ENCODE results near the gene LHFPL4.
"Not testable (repeated sequence)": the region's sequence is repeated elsewhere in the genome, so short reads cannot be mapped to it uniquely, and the experiment has no call there.

LHFPL4 gene

GRCh38 chr3:9553021-9553947, at the start of gene LHFPL4:
TSS of gene LHFPL4 (minus strand) at chr3:9553822. CDS start at chr3:9552679, 1,143 bp downstream.
- DNase-seq = no peak

DNA sequence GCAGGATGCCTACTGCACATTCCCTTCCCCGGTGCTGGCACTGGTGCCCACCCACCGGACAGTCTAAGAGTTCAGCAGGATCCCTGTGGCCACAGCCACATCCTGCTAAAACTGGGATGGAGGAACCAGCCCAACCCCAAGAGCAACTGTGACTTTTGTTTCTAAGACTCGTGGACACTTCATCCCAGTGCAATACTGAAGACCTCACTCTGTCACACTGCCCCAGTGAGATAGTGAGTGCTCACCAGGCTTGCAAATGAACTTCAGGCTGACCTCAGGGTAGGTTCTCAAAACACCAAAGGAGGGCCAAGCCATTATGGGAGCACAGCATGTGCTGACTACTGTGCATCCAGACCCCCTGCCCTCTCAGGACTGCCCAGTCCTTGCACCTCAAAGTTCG, 49.0 kb upstream of the LHFPL4 start:
- no peak for DNase-seq

GRCh38 chr3:9601006-9601581, 47.5 kb upstream of the LHFPL4 start:
- not testable (repeated sequence) for DNase-seq

GRCh38 chr3:9600597-9600996, 47.0 kb upstream of the LHFPL4 start:
- DNase-seq = peak in 1 of 2 donors; percentile 5

GRCh38 chr3:9598783-9599387, 45.3 kb upstream of the LHFPL4 start:
- DNase-seq = no peak

- no peak for DNase-seq
Observed at GRCh38 chr3:9595877-9596276, 42.3 kb upstream of the LHFPL4 start.

DNA sequence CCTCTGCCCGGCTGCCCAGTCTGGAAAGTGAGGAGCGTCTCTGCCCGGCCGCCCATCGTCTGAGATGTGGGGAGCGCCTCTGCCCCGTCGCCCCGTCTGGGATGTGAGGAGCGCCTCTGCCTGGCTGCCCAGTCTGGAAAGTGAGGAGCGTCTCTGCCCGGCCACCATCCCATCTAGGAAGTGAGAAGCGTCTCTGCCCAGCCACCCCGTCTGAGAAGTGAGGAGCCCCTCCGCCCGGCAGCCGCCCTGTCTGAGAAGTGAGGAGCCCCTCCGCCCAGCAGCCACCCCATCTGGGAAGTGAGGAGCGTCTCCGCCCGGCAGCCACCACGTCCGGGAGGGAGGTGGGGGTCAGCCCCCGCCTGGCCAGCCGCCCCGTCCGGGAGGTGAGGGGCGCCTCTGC, 38.2 kb upstream of the LHFPL4 start:
- not testable (repeated sequence) for DNase-seq

DNA sequence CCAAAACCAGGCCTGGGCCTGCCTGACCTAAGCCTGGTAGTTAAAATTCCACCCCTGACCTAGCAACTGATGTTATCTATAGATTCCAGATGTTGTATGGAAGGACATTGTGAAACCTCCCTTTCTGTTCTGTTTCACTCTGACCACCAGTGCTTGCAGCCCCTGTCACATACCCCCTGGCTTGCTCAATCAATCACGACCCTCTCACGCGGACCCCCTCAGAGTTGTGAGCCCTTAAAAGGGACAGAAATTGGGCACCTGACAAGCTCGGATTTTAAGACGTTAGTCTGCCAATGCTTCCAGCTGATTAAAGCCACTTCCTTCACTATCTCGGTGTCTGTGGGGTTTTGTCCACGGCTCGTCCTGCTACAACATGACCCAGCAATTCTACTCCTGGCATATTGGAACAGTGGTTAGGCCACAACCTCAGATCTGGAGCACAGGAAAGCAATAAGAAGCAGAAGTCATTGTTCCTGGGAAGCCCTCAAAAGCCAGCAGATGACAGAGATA, 36.7 kb upstream of the LHFPL4 start:
- no peak for DNase-seq

DNA sequence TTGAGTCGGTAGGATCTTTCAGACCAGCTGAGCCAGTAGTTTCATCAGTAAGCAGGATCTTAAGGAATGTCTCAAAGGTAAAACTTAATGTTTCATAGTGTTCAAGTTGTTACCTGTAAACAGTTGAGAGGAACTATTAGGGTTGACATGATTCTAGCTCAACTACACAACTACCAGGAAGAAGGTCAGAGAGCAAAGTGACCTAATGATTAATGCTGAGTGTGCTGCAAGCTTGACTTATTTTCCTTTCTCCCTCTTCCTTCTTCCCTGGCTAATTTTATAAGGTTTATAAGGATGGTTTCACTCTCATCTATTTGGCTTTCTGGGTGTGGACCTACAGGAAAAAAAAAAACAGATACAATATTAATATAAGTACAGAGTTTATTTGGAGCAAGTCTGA, 30.2 kb upstream of the LHFPL4 start:
- DNase-seq = no peak

DNA sequence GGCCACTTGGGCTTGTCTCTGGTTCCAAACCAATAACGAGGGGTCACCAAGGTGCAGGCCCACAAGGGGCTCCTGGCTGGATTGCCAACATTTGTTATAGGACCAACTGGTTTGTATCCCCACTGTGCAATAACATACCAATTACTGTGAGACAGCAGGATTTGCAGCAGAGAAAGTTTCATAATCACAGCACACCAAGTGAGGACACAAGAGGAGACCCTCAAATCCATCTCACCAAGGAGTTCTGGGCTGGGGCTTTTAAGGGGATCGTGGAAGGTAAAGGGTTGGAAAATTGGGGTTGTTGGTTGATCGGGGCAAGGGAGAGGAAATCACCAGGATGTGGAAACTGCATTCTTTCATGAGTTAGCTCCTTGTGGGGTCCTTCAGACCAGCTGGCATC, 29.7 kb upstream of the LHFPL4 start:
- DNase-seq = no peak

GRCh38 chr3:9582332-9582731, 28.7 kb upstream of the LHFPL4 start:
- no peak for DNase-seq

- DNase-seq = no peak
Observed at GRCh38 chr3:9581742-9582141, 28.1 kb upstream of the LHFPL4 start.

DNA sequence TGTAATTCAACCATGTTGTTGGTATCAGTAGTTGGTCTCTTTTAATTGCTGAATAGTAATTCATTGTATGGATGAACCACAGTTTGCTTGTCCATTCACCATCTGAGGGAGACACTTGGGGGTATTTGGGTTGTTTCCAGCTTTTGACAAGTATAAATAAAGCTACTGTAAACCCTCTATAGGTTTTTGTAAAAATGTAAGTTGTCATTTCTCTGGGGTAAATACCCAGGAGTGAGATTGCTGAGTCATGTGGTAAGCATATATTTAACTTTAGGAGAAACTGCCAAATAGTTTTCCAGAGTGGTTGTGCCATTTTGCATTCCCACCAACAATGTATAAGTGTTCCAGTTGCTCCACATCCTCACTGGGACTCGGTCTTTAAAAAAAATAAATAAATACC, 15.4 kb upstream of the LHFPL4 start:
- DNase-seq = no peak

GRCh38 chr3:9565316-9565715, 11.7 kb upstream of the LHFPL4 start:
- DNase-seq = no peak

GRCh38 chr3:9563851-9564250, 10.2 kb upstream of the LHFPL4 start:
- DNase-seq = no peak

DNA sequence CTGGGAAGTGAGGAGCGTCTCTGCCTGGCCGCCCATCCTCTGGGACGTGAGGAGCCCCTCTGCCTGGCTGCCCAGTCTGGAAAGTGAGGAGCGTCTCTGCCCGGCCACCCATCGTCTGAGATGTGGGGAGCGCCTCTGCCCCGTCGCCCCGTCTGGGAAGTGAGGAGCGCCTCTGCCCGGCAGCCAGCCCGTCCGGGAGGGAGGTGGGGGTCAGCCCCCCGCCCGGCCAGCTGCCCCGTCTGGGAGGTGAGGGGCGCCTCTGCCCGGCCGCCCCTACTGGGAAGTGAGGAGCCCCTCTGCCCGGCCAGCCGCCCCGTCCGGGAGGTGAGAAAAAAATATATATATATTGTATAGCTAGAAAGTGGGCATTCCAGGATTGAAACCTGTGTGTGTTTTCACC, 6.4 kb upstream of the LHFPL4 start:
- DNase-seq = not testable (repeated sequence)

DNA sequence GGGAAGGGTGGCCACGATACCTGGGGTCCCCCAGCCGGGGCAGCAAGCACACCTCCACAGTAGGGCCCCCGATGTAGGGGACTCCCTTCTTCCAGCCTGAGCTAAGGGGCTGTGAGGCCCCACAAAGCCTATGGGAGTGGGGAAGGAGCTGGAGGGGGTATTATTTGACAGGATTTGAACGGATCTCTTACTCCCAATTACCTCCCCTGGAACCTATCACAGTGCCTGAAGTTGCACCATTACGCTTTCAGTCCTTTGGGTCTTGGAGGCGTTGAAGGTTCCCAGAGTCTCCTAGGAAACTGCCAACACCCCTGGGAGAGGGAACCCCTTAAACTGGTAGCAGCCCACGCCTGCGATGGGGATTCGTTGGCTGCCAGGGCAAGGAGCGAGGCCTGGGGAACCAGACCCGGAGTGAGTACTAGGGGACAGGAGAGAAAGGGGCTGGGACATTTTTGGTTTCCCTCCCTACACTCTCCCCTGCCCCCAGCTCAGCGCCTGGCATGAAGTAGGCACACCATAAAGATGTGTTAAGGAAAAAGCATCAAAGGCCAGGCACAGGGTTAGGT, 409 bp upstream of the LHFPL4 start:
- DNase-seq = no peak

GRCh38 chr3:9552252-9552999, 1.2 kb downstream of the LHFPL4 start:
- DNase-seq = no peak

DNA sequence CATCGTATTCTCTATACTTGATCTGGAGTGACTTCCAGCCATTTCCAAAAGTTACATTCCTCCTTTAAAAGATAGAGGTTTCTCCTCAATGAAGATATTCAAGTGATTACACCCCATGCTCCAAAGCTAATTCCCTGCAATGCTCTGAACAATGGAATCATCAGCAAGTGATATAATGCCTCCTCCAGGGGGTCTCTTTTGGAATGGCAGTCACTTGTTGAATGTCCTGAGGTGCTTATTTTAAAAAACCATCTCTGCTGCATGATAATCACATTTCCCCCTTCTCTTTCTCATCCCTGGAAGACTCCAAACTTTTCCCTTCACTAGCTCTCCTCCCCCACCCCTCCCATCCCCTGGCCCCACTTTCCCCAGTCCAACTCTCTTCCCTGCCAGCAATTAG, 2.6 kb downstream of the LHFPL4 start:
- no peak for DNase-seq

GRCh38 chr3:9549600-9549999, 4.0 kb downstream of the LHFPL4 start:
- no peak for DNase-seq

- DNase-seq = no peak
Observed at GRCh38 chr3:9548991-9549390, 4.6 kb downstream of the LHFPL4 start.

DNA sequence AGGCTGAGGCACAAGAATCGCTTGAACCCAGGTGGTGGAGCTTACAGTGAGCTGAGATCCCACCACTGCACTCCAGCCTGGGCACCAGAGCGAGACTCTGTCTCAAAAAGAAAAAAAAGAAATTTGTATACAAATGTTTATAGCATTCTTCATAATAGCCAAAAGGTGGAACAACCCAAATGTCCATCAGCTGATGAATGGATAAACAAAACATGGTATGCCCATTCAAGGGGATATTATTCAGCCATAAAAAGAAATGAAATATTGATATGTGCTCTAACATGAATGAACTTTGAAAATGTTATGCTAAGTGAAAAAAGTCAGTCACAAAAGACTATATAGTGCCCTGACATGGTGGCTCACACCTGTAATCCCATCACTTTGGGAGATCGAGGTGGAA, 11.4 kb downstream of the LHFPL4 start:
- DNase-seq = no peak

- DNase-seq = no peak
Observed at GRCh38 chr3:9536212-9536611, 17.4 kb downstream of the LHFPL4 start.
